Spleen (tissue), 11 donors: ENCODE results near the gene ALDH1A2. TPM values are rescaled to one million over a fixed set of nuclear protein-coding genes. Genes with fewer than 3 reads are reported as not detected.

Experiments
- DNase-seq: peaks from one replicate; pipeline ENCODE4 v3.0.0-alpha.2; 2020
- H3K27ac ChIP-seq, 8 donors: fragments of 200-600 bp; sonication (generic) in 7 of 8; 1 replicate in 4 of 8; 2 replicates in 4 of 8; pipeline versions ENCODE4 v1.5.0 to v1.8.0; 2016 to 2021; ENCODE audit warnings: inconsistent platforms in 4 of 8, mild to moderate bottlenecking in 4 of 8, moderate library complexity in 1 of 8
- H3K27me3 ChIP-seq, 7 donors: fragments of 200-600 bp; sonication (generic) in 6 of 7; replicated peaks in 1 of 7; 1 replicate in 4 of 7; 2 replicates in 3 of 7; pipeline versions ENCODE4 v1.5.0 to v1.8.0; 2016 to 2021; ENCODE audit warnings: inconsistent platforms in 3 of 7, mild to moderate bottlenecking in 1 of 7
- H3K36me3 ChIP-seq, 6 donors: fragments of 200-600 bp; sonication (generic) in 5 of 6; 1 replicate in 4 of 6; 2 replicates in 2 of 6; pipeline versions ENCODE4 v1.5.0 to v1.8.0; 2016 to 2021; ENCODE audit warnings: inconsistent platforms in 2 of 6
- H3K4me1 ChIP-seq, 6 donors: fragments of 200-600 bp; sonication (generic) in 5 of 6; 1 replicate in 3 of 6; 2 replicates in 3 of 6; pipeline versions ENCODE4 v1.5.0 to v1.8.0; 2016 to 2021; ENCODE audit warnings: inconsistent platforms in 3 of 6
- H3K4me3 ChIP-seq, 8 donors: fragments of 200-600 bp; sonication (generic) in 7 of 8; 1 replicate in 4 of 8; 2 replicates in 4 of 8; pipeline versions ENCODE4 v1.5.0 to v1.8.0; 2016 to 2021; ENCODE audit warnings: inconsistent platforms in 4 of 8, mild to moderate bottlenecking in 4 of 8, moderate library complexity in 2 of 8
- H3K9me3 ChIP-seq, 8 donors: fragments of 200-600 bp; sonication (generic) in 7 of 8; 1 replicate in 4 of 8; 2 replicates in 4 of 8; pipeline versions ENCODE4 v1.5.0 to v1.8.0; 2016 to 2021; ENCODE audit warnings: inconsistent platforms in 4 of 8
- CTCF ChIP-seq, 11 experiments: fragments of 200-600 bp in 7 of 11; fragments of 450-650 bp in 4 of 11; sonication (generic) in 4 of 11; IDR thresholded peaks in 8 of 11; conservative IDR thresholded peaks in 3 of 11; 1 replicate in 7 of 11; 2 replicates in 4 of 11; pipeline versions ENCODE4 v1.4.0 to v1.8.0; 2016 to 2021; ENCODE audit warnings: antibody characterized with exemption in 11 of 11, inconsistent platforms in 4 of 11, mild to moderate bottlenecking in 1 of 11
- POLR2A ChIP-seq, 3 donors: fragments of 450-650 bp; IDR thresholded peaks; one replicate each; pipeline ENCODE4 v1.5.1; 2017; ENCODE audit warnings: antibody characterized with exemption in 3 of 3, mild to moderate bottlenecking in 1 of 3
- POLR2AphosphoS5 ChIP-seq, 3 donors: sonication (generic); formaldehyde crosslinking; IDR thresholded peaks; one replicate each; pipeline ENCODE4 v1.5.1; 2017; ENCODE audit warnings: antibody characterized with exemption in 3 of 3
- WGBS, 5 donors: extraction: QIAGEN DNeasy Blood & Tissue Kit in 3 of 5; methylation state at CpG; one replicate each; pipeline versions ENCODE4 v1.1.5 to v1.1.7; 2013 to 2018; 5-methylcytosine and 5-hydroxymethylcytosine counted together
- intact Hi-C: fragments of 100-400 bp; cut with DNase I; formaldehyde crosslinking; loops from one replicate; pipeline ENCODE4 v1.15.0; 2023; ENCODE audit warnings: low total_unique reads
- polyA plus RNA-seq, 3 donors: library from polyadenylated mRNA; stranded (reverse); fragments of 200-250 nt; gene quantifications; one replicate each; pipeline ENCODE4 v1.2.1, GENCODE V29; 2013
- total RNA-seq, 7 donors: library from RNA; depleted of rRNA in 3 of 7; stranded (reverse); fragments of >200 nt in 3 of 7; fragmentation: NEBNext Ultra II Directional in 4 of 7; extraction: Animal tissue kit (Norgen Biotek cat#: 25700) in 4 of 7; gene quantifications; one replicate each; pipeline versions ENCODE4 v1.1.0 to v1.2.1, GENCODE V29; 2016 to 2021
- donor health status: healthy with polysubstance abuse.
- donor health status: DM: no; HTN: no; CAD: no; lungs with moderate emphysema.
- donor health status: DM: no; HTN: no; CAD: no.
- donor health status: Bipolar disorder and iron deficiency.
- donor health status: healthy.
- donor health status: DM: no; HTN: no; CAD: no.
- donor health status: DM: yes; HTN: yes; CAD: no.

Gene ALDH1A2
- total and polyA plus RNA-seq, 10 donors, result 0.26 to 20.3 (median 4.8) TPM

DNA sequence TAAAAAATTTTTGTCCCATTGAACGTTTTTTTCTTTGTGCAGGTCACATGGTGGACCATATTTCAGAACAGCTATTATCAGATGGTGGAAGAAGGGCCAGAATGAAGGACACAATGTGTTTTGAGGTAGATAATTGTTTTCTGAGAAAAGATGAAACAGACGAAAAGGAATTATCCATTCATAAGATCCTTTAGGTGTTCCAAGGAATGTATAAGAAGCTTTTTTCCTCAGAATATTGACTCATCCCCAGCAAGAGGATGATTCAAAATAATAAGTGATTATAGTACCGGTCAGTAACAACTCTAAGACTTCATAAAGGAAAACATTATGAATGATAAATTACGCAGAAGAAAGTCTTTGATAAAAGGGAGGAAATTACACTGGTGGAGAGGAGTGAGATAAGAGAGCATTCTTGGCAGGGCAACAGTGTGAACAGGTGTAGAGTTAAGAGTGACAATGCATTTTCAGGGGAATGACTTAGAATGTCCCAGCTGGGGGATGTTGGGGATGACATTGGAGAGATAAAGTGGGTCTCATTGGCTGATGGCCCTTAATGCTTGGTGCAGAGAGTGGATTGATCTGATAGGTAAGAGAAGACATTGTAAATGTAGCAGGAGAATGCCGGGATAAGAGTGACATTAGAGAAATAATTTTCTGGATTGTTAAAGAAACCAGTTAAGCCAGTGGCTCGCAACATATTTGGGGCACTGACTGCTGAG, 45.6 kb upstream of the ALDH1A2 start:
- TF ChIP-seq POLR2AphosphoS5 (IDR thresholded peaks at IDR 0.05) (no peak), CTCF (IDR thresholded peaks at IDR 0.05 in 8 of 11, conservative IDR thresholded peaks at IDR 0.05 in 3 of 11) (no peak), POLR2A (IDR thresholded peaks at IDR 0.05) (no peak)
- Histone ChIP-seq H3K27me3 (peaks cover 0 to 37% (median 0%) of the 10 kb centered on the region in 7 donors), H3K9me3 (no peaks in the 10 kb centered on the region), H3K36me3 (no peaks in the 10 kb centered on the region), H3K27ac (no peak overlapping the region), H3K4me3 (no peak overlapping the region), H3K4me1 (no peaks in the 10 kb centered on the region)
- no peak for DNase-seq
- intact Hi-C loops, result no loop called here
- 69 to 76% (median 74%) methylated on average over 6 of the region's 6 CpGs for WGBS, 5 donors

DNA sequence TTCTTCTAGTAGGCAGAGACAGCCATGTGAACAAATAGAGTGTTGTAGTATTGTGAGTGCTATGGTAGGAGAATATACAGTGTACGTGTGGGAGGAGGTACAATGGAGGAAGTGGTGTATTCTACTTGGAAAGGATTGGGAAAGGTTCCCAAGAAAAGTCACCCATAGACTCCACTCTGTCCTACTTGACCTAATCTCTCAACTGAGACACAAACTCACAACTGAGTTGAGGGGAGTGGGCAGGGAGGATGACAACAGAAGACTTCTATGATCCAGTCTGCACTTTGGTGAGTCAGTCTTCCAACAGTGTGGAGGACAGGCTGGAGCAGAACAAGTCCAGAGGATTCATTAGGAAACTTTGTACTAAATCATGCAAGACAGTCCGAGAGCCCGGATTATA, 43.9 kb upstream of the ALDH1A2 start:
- Histone ChIP-seq H3K9me3 (no peaks in the 10 kb centered on the region), H3K27me3 (peaks cover 0 to 40% (median 0%) of the 10 kb centered on the region in 7 donors), H3K36me3 (no peaks in the 10 kb centered on the region), H3K4me1 (no peaks in the 10 kb centered on the region), H3K4me3 (no peak overlapping the region), H3K27ac (no peak overlapping the region)
- TF ChIP-seq POLR2A (IDR thresholded peaks at IDR 0.05), result no peak
- no peak for TF ChIP-seq POLR2AphosphoS5 (IDR thresholded peaks at IDR 0.05)
- no peak for TF ChIP-seq CTCF (IDR thresholded peaks at IDR 0.05 in 8 of 11, conservative IDR thresholded peaks at IDR 0.05 in 3 of 11)
- intact Hi-C loops, result no loop called here
- no peak for DNase-seq
- WGBS, 5 donors, result 81 to 93% (median 83%) methylated on average over 3 of the region's 3 CpGs

DNA sequence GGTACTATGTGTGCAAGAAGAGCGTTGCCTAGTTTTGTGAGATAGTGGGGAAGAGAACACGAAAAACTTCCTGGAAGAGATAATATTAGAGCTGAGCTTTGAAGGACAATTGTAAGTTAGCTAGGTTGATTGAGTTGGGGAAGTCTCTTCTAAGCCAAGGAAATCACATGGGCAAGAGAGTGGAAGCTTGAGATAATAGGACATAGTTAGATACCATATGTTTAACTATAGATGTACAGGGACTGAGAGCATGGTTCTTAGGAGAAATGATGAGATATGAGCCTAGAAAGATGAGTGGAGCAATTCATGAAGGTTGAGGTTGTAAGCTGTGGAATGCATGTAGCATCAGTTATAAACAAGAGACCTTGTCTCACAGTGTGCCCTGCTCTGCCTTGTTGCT, 42.6 kb upstream of the ALDH1A2 start:
- no peak overlapping the region for H3K27ac ChIP-seq
- peaks cover 0 to 35% (median 0%) of the 10 kb centered on the region in 7 donors for H3K27me3 ChIP-seq
- H3K9me3 ChIP-seq, result no peaks in the 10 kb centered on the region
- no peaks in the 10 kb centered on the region for H3K4me1 ChIP-seq
- intact Hi-C loops, result no loop called here
- H3K4me3 ChIP-seq, result no peak overlapping the region
- no peaks in the 10 kb centered on the region for H3K36me3 ChIP-seq
- TF ChIP-seq POLR2A (IDR thresholded peaks at IDR 0.05) (no peak), POLR2AphosphoS5 (IDR thresholded peaks at IDR 0.05) (no peak), CTCF (IDR thresholded peaks at IDR 0.05 in 8 of 11, conservative IDR thresholded peaks at IDR 0.05 in 3 of 11) (no peak)
- no peak for DNase-seq
- WGBS, 5 donors, result 68 to 83% (median 77%) methylated on average over 2 of the region's 2 CpGs

DNA sequence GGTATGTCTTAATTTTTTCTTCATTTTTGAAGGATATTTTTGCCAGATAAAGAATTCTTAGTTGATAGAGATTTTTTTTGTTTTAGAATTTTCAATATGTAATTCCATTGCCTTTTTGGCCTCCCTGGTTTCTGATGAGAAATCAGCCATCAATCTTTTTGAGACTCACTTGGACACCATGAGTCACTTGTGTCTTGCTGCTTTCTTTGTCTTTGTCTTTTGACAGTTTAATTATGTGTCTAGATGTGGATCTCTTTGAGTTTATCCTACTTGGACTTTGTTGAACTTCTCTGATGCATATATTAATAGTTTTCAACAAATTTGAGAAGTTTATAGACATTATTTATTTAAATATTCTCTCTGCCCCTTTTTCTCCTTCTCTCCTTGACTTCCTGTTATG, 38.0 kb upstream of the ALDH1A2 start:
- Histone ChIP-seq H3K27ac (no peak overlapping the region), H3K9me3 (no peaks in the 10 kb centered on the region), H3K36me3 (no peaks in the 10 kb centered on the region), H3K27me3 (peaks cover 0 to 20% (median 0%) of the 10 kb centered on the region in 7 donors), H3K4me1 (no peaks in the 10 kb centered on the region), H3K4me3 (no peak overlapping the region)
- DNase-seq, result no peak
- intact Hi-C loops, result no loop called here
- no peak for TF ChIP-seq POLR2A (IDR thresholded peaks at IDR 0.05)
- TF ChIP-seq POLR2AphosphoS5 (IDR thresholded peaks at IDR 0.05), result no peak
- no peak for TF ChIP-seq CTCF (IDR thresholded peaks at IDR 0.05 in 8 of 11, conservative IDR thresholded peaks at IDR 0.05 in 3 of 11)
